OCI-LY1 (cell line): ENCODE results near the gene ZNF451.

Experiments used
- H2AFZ ChIP-seq: fragments of 200-600 bp; sonication (generic), shearing (Covaris generic); 2 replicates; pipeline ENCODE4 v1.6.0; 2014; ENCODE audit warnings: antibody characterized with exemption, mild to moderate bottlenecking, low read length
- H3F3A ChIP-seq: fragments of 200-600 bp; sonication (generic), shearing (Covaris generic); 2 replicates; pipeline ENCODE4 v1.6.0; 2014; ENCODE audit warnings: mild to moderate bottlenecking, antibody characterized with exemption, low read length, moderate library complexity; ENCODE audit not compliant: insufficient read depth
- H3K27ac ChIP-seq: fragments of 200-600 bp; sonication (generic); 2 replicates; pipeline ENCODE4 v1.5.1; 2014; ENCODE audit warnings: low read length, mixed run types, mild to moderate bottlenecking, low read depth; ENCODE audit not compliant: poor library complexity, severe bottlenecking
- H3K27me3 ChIP-seq: fragments of 200-600 bp; sonication (generic); 2 replicates; pipeline ENCODE4 v1.6.0; 2014; ENCODE audit warnings: antibody characterized with exemption, mild to moderate bottlenecking, low read length, moderate library complexity; ENCODE audit not compliant: insufficient read depth
- H3K36me3 ChIP-seq: fragments of 200-600 bp; sonication (generic); 2 replicates; pipeline ENCODE4 v1.6.1; 2014; ENCODE audit warnings: mild to moderate bottlenecking, antibody characterized with exemption, low read length, moderate library complexity, mixed read lengths; ENCODE audit not compliant: insufficient read depth
- H3K4me1 ChIP-seq: fragments of 200-600 bp; sonication (generic); 2 replicates; pipeline ENCODE4 v1.5.1; 2014; ENCODE audit warnings: mild to moderate bottlenecking, low read length, moderate library complexity; ENCODE audit not compliant: insufficient read depth, severe bottlenecking
- H3K4me2 ChIP-seq: fragments of 200-600 bp; sonication (generic), shearing (Covaris generic); 2 replicates; pipeline ENCODE4 v1.6.1; 2014; ENCODE audit warnings: low read length
- H3K4me3 ChIP-seq: fragments of 200-600 bp; sonication (generic); 2 replicates; pipeline ENCODE4 v1.5.1; 2014; ENCODE audit warnings: low read length, low read depth, mild to moderate bottlenecking, mixed read lengths; ENCODE audit not compliant: poor library complexity, severe bottlenecking
- H3K79me2 ChIP-seq: fragments of 200-600 bp; shearing (Covaris generic); 2 replicates; pipeline ENCODE4 v1.6.1; 2016; ENCODE audit warnings: mixed run types, low read length, mixed read lengths; ENCODE audit not compliant: insufficient read depth
- H3K9ac ChIP-seq: fragments of 200-600 bp; sonication (generic), shearing (Covaris generic); 2 replicates; pipeline ENCODE4 v1.6.1; 2014; ENCODE audit warnings: mild to moderate bottlenecking, low read length, mixed read lengths
- H3K9me2 ChIP-seq: fragments of 200-600 bp; sonication (generic), shearing (Covaris generic); 2 replicates; pipeline ENCODE4 v1.6.1; 2014; ENCODE audit warnings: low read depth, mild to moderate bottlenecking, low read length, mixed read lengths
- H3K9me3 ChIP-seq: fragments of 200-600 bp; shearing (Covaris generic); 2 replicates; pipeline ENCODE4 v1.6.1; 2014; ENCODE audit warnings: low read length, mixed read lengths
- H4K20me1 ChIP-seq: fragments of 200-600 bp; sonication (generic), shearing (Covaris generic); 2 replicates; pipeline ENCODE4 v1.6.0; 2016; ENCODE audit warnings: mild to moderate bottlenecking, low read length; ENCODE audit not compliant: insufficient read depth
- CTCF ChIP-seq: fragments of 200-600 bp; sonication (generic), shearing (Covaris generic); IDR thresholded peaks from 2 replicates; pipeline ENCODE4 v1.5.1; 2017; ENCODE audit warnings: mild to moderate bottlenecking, antibody characterized with exemption, low read length, moderate library complexity, mixed read lengths
- EZH2 ChIP-seq: fragments of 200-600 bp; sonication (generic), shearing (Covaris generic); IDR thresholded peaks from 2 replicates; pipeline ENCODE4 v1.8.0; 2017; ENCODE audit warnings: borderline replicate concordance, mixed run types, mild to moderate bottlenecking, antibody characterized with exemption, low read length, moderate library complexity, mixed read lengths

ZNF451 gene

GRCh38 chr6:57173886-57174510 is 84.0 kb downstream of the ZNF451 start:
- Histone ChIP-seq H3K36me3 (peaks cover 16% of the 10 kb centered on the region; the same call in 1 of the 2 replicates), H3K79me2 (peaks cover 64% of the 10 kb centered on the region), H3K9me2 (no peaks in the 10 kb centered on the region), H4K20me1 (no peaks in the 10 kb centered on the region), H3F3A (peaks cover 5% of the 10 kb centered on the region; the same call in 1 of the 2 replicates), H3K4me1 (peaks cover 35% of the 10 kb centered on the region), H3K4me2 (peak overlapping the region; percentile 99), H3K9me3 (no peaks in the 10 kb centered on the region), H3K27ac (peak overlapping the region; percentile 69), H2AFZ (no peak overlapping the region), H3K4me3 (peak overlapping the region; percentile 88), H3K9ac (peak overlapping the region; percentile 92), H3K27me3 (no peaks in the 10 kb centered on the region)
- no peak for TF ChIP-seq CTCF
- TF ChIP-seq EZH2, result no peak

GRCh38 chr6:57174511-57174907 is 84.5 kb downstream of the ZNF451 start:
- Histone ChIP-seq H3K9me3 (no peaks in the 10 kb centered on the region), H3K9ac (peak overlapping the region; percentile 92), H3K79me2 (peaks cover 69% of the 10 kb centered on the region), H3K36me3 (peaks cover 20% of the 10 kb centered on the region; the same call in 1 of the 2 replicates), H3K9me2 (no peaks in the 10 kb centered on the region), H3K27ac (peak overlapping the region; percentile 69), H3K4me2 (peak overlapping the region; percentile 99), H3K4me1 (peaks cover 35% of the 10 kb centered on the region), H4K20me1 (no peaks in the 10 kb centered on the region), H2AFZ (no peak overlapping the region), H3K4me3 (peak overlapping the region; percentile 88), H3F3A (peaks cover under 1% of the 10 kb centered on the region; the same call in 1 of the 2 replicates), H3K27me3 (no peaks in the 10 kb centered on the region)
- no peak for TF ChIP-seq EZH2
- no peak for TF ChIP-seq CTCF

- Histone ChIP-seq H3F3A (no peaks in the 10 kb centered on the region), H3K4me1 (peaks cover 30% of the 10 kb centered on the region), H3K27me3 (no peaks in the 10 kb centered on the region), H3K9ac (no peak overlapping the region), H3K36me3 (peaks cover 38% of the 10 kb centered on the region), H3K79me2 (peaks cover 84% of the 10 kb centered on the region), H4K20me1 (no peaks in the 10 kb centered on the region), H3K4me2 (no peak overlapping the region), H2AFZ (no peak overlapping the region), H3K27ac (no peak overlapping the region), H3K4me3 (no peak overlapping the region), H3K9me3 (no peaks in the 10 kb centered on the region), H3K9me2 (no peaks in the 10 kb centered on the region)
- no peak for TF ChIP-seq EZH2
- TF ChIP-seq CTCF, result no peak
Observed at GRCh38 chr6:57177545-57178265, 87.7 kb downstream of the ZNF451 start.
